T-cell (primary cell): Measurements from ENCODE around the gene SLC8B1. TPM values are rescaled to one million over a fixed set of nuclear protein-coding genes. Genes with fewer than 3 reads are reported as not detected.

Source experiments
- ATAC-seq, 4 experiments: fragments of 200-7000 bp in 3 of 4; fragments of 150-1000 bp in 1 of 4; cut with Tn5 transposase; replicated peaks in 1 of 4; 1 replicate in 3 of 4; 2 replicates in 1 of 4; pipeline ENCODE4 v1.10.0; 2021; ENCODE audit warnings: moderate library complexity in 3 of 4, mild to moderate bottlenecking in 2 of 4, moderate number of reproducible peaks in 1 of 4
- CTCF ChIA-PET, 2 donors: fragments of 300-600 bp; sonication (Branson Sonifier 250); formaldehyde crosslinking; loops; one replicate each; lab custom pipeline; 2022; ENCODE audit warnings: antibody characterized with exemption in 2 of 2; lab: Charles Lee
- POLR2A ChIA-PET, 2 donors: fragments of 300-600 bp; sonication (Branson Sonifier 250); formaldehyde crosslinking; loops; one replicate each; lab custom pipeline; 2022; ENCODE audit warnings: antibody characterized with exemption in 2 of 2; lab: Charles Lee
- DNase-seq, 35 experiments: peaks; one replicate each; pipeline versions ENCODE4 v3.0.0 to v3.0.0-alpha.2; 2013 to 2023
- H3K27ac ChIP-seq: one replicate; pipeline ENCODE4 v1.5.1; 2013; ENCODE audit warnings: low read length
- H3K27me3 ChIP-seq, 2 experiments: replicated peaks in 1 of 2; 1 replicate in 1 of 2; 2 replicates in 1 of 2; pipeline versions ENCODE4 v1.6.1 to v1.7.0; 2013; ENCODE audit warnings: low read length in 1 of 2, mixed read lengths in 1 of 2; ENCODE audit not compliant: control insufficient read depth in 2 of 2, insufficient read depth in 2 of 2; ENCODE audit errors: extremely low read depth in 1 of 2
- H3K36me3 ChIP-seq, 2 donors: 1 replicate in 1 of 2; 2 replicates in 1 of 2; pipeline versions ENCODE4 v1.6.1 to v1.7.0; 2013; ENCODE audit warnings: low read length in 1 of 2; ENCODE audit not compliant: control insufficient read depth in 2 of 2, insufficient read depth in 1 of 2; ENCODE audit errors: extremely low read depth in 1 of 2
- H3K4me1 ChIP-seq, 2 experiments: 1 replicate in 1 of 2; 2 replicates in 1 of 2; pipeline versions ENCODE4 v1.6.1 to v1.7.0; 2013; ENCODE audit warnings: low read length in 2 of 2, mixed read lengths in 1 of 2; ENCODE audit not compliant: insufficient read depth in 2 of 2, control insufficient read depth in 1 of 2; ENCODE audit errors: extremely low read depth in 1 of 2
- H3K4me3 ChIP-seq, 2 donors: 1 replicate in 1 of 2; 2 replicates in 1 of 2; pipeline versions ENCODE4 v1.5.1 to v1.7.0; 2013; ENCODE audit warnings: mild to moderate bottlenecking in 2 of 2, low read length in 1 of 2, moderate library complexity in 1 of 2; ENCODE audit not compliant: control insufficient read depth in 1 of 2; ENCODE audit errors: extremely low read depth in 1 of 2
- H3K9me3 ChIP-seq: 2 replicates; pipeline ENCODE4 v1.7.0; 2013
- H3K27ac Mint-ChIP-seq, 2 donors: one replicate each; pipeline ENCODE4 v1.8.0; 2020 to 2021; ENCODE audit warnings: mild to moderate bottlenecking in 2 of 2, mixed read lengths in 2 of 2
- H3K27me3 Mint-ChIP-seq, 2 donors: one replicate each; pipeline ENCODE4 v1.8.0; 2021 to 2022; ENCODE audit warnings: mixed read lengths in 2 of 2
- H3K36me3 Mint-ChIP-seq: one replicate; pipeline ENCODE4 v1.8.0; 2021; ENCODE audit warnings: mixed read lengths
- H3K4me1 Mint-ChIP-seq, 3 donors: one replicate each; pipeline ENCODE4 v1.8.0; 2020 to 2022; ENCODE audit warnings: mixed read lengths in 3 of 3, mild to moderate bottlenecking in 1 of 3
- H3K4me3 Mint-ChIP-seq, 3 donors: one replicate each; pipeline ENCODE4 v1.8.0; 2020 to 2022; ENCODE audit warnings: mild to moderate bottlenecking in 3 of 3, mixed read lengths in 3 of 3, moderate library complexity in 3 of 3
- H3K9me3 Mint-ChIP-seq, 3 donors: one replicate each; pipeline ENCODE4 v1.8.0; 2020 to 2022; ENCODE audit warnings: mixed read lengths in 3 of 3
- WGBS: methylation state at CpG from one replicate; pipeline ENCODE4 v1.1.5; 2013; ENCODE audit warnings: missing lambda C conversion rate; ENCODE audit not compliant: insufficient coverage; 5-methylcytosine and 5-hydroxymethylcytosine counted together
- total RNA-seq, 35 experiments: library from RNA in 6 of 35; stranded (reverse) in 6 of 35; fragments of 120-200 nt in 1 of 35; gene quantifications; one replicate each; pipeline versions ENCODE4 v1.2.1 to v1.2.4 and lab custom pipeline; 2013 to 2026

SLC8B1 gene
- total RNA-seq, 5 donors from 2014 or later (not counting 1 experiment from before 2014, with no cell fraction given), result 76.7 to 120 (median 102) TPM

GRCh38 chr12:113295886-113296556 lies 38.9 kb downstream of the SLC8B1 start:
- WGBS, result 88% methylated on average over 7 of the region's 24 CpGs
- Histone ChIP-seq H3K36me3 (peaks cover 30 to 32% of the 10 kb centered on the region in 2 donors), H3K27me3 (no peaks in the 10 kb centered on the region), H3K9me3 (no peaks in the 10 kb centered on the region), H3K27ac (no peak overlapping the region), H3K4me1 (no peaks in the 10 kb centered on the region), H3K4me3 (no peak overlapping the region)
- CTCF ChIA-PET, result no interaction called here
- Mint-ChIP-seq H3K9me3 (no peaks in the 10 kb centered on the region), H3K4me1 (no peaks in the 10 kb centered on the region), H3K27me3 (no peaks in the 10 kb centered on the region), H3K36me3 (peaks cover 27% of the 10 kb centered on the region), H3K4me3 (no peak overlapping the region), H3K27ac (no peak overlapping the region)
- POLR2A ChIA-PET, result no interaction called here
- no peak for ATAC-seq
- DNase-seq, result no peak

GRCh38 chr12:113293100-113293499 lies 41.8 kb downstream of the SLC8B1 start:
- Histone ChIP-seq H3K4me1 (no peaks in the 10 kb centered on the region), H3K9me3 (no peaks in the 10 kb centered on the region), H3K27ac (no peak overlapping the region), H3K27me3 (no peaks in the 10 kb centered on the region), H3K4me3 (no peak overlapping the region), H3K36me3 (peaks cover 37 to 47% of the 10 kb centered on the region in 2 donors)
- WGBS, result 95% methylated on average over 3 of the region's 10 CpGs
- Mint-ChIP-seq H3K27ac (no peak overlapping the region), H3K4me1 (no peaks in the 10 kb centered on the region), H3K27me3 (no peaks in the 10 kb centered on the region), H3K9me3 (no peaks in the 10 kb centered on the region), H3K4me3 (no peak overlapping the region), H3K36me3 (peaks cover 28% of the 10 kb centered on the region)
- no peak for DNase-seq
- CTCF ChIA-PET, result no interaction called here
- no peak for ATAC-seq
- POLR2A ChIA-PET, result interaction anchor here in 1 of 2 donors (0.6 kb wide), 1 partner anchor 96 kb away, joined by 13 read pairs; no protein-coding TSS in a partner anchor

GRCh38 chr12:113292547-113292946 lies 42.4 kb downstream of the SLC8B1 start:
- H3K4me1 ChIP-seq, result no peaks in the 10 kb centered on the region
- Mint-ChIP-seq H3K27ac (peak overlapping the region in 1 of 2 donors; percentile 35), H3K36me3 (peaks cover 28% of the 10 kb centered on the region), H3K9me3 (no peaks in the 10 kb centered on the region), H3K4me1 (no peaks in the 10 kb centered on the region), H3K4me3 (no peak overlapping the region), H3K27me3 (no peaks in the 10 kb centered on the region)
- peaks cover 37 to 51% of the 10 kb centered on the region in 2 donors for H3K36me3 ChIP-seq
- no peak overlapping the region for H3K27ac ChIP-seq
- POLR2A ChIA-PET, result no interaction called here
- H3K9me3 ChIP-seq, result no peaks in the 10 kb centered on the region
- no peak for DNase-seq
- no peak overlapping the region for H3K4me3 ChIP-seq
- no peak for ATAC-seq
- H3K27me3 ChIP-seq, result no peaks in the 10 kb centered on the region
- 100% methylated on average over 4 of the region's 7 CpGs for WGBS
- CTCF ChIA-PET, result no interaction called here

- H3K4me3 ChIP-seq, result no peak overlapping the region
- H3K27ac Mint-ChIP-seq, result peak overlapping the region in 1 of 2 donors; percentile 35
- no peaks in the 10 kb centered on the region for H3K9me3 Mint-ChIP-seq
- H3K27ac ChIP-seq, result no peak overlapping the region
- ATAC-seq, result no peak
- H3K4me1 Mint-ChIP-seq, result no peaks in the 10 kb centered on the region
- ChIA-PET POLR2A (no interaction called here), CTCF (no interaction called here)
- no peaks in the 10 kb centered on the region for H3K27me3 ChIP-seq
- DNase-seq, result no peak
- no peaks in the 10 kb centered on the region for H3K4me1 ChIP-seq
- no peak overlapping the region for H3K4me3 Mint-ChIP-seq
- H3K27me3 Mint-ChIP-seq, result no peaks in the 10 kb centered on the region
- peaks cover 28% of the 10 kb centered on the region for H3K36me3 Mint-ChIP-seq
- peaks cover 37 to 51% of the 10 kb centered on the region in 2 donors for H3K36me3 ChIP-seq
- WGBS, result 100% methylated on average over 1 of the region's 6 CpGs
- H3K9me3 ChIP-seq, result no peaks in the 10 kb centered on the region
Observed at GRCh38 chr12:113292091-113292490, 42.8 kb downstream of the SLC8B1 start.

GRCh38 chr12:113291586-113291985 lies 43.3 kb downstream of the SLC8B1 start:
- Histone ChIP-seq H3K27ac (no peak overlapping the region), H3K4me3 (no peak overlapping the region), H3K9me3 (no peaks in the 10 kb centered on the region), H3K27me3 (no peaks in the 10 kb centered on the region), H3K36me3 (peaks cover 37 to 50% of the 10 kb centered on the region in 2 donors), H3K4me1 (no peaks in the 10 kb centered on the region)
- WGBS, result 96% methylated on average over 15 of the region's 17 CpGs
- Mint-ChIP-seq H3K27ac (no peak overlapping the region), H3K27me3 (no peaks in the 10 kb centered on the region), H3K9me3 (no peaks in the 10 kb centered on the region), H3K4me3 (no peak overlapping the region), H3K36me3 (peaks cover 31% of the 10 kb centered on the region), H3K4me1 (no peaks in the 10 kb centered on the region)
- ATAC-seq, result no peak
- POLR2A ChIA-PET, result no interaction called here
- no peak for DNase-seq
- CTCF ChIA-PET, result no interaction called here

- POLR2A ChIA-PET, result no interaction called here
- Histone ChIP-seq H3K4me1 (no peaks in the 10 kb centered on the region), H3K27me3 (no peaks in the 10 kb centered on the region), H3K36me3 (peaks cover 39 to 50% of the 10 kb centered on the region in 2 donors), H3K27ac (no peak overlapping the region), H3K4me3 (no peak overlapping the region), H3K9me3 (no peaks in the 10 kb centered on the region)
- Mint-ChIP-seq H3K36me3 (peaks cover 37% of the 10 kb centered on the region), H3K4me3 (no peak overlapping the region), H3K27me3 (no peaks in the 10 kb centered on the region), H3K27ac (no peak overlapping the region), H3K9me3 (no peaks in the 10 kb centered on the region), H3K4me1 (no peaks in the 10 kb centered on the region)
- CTCF ChIA-PET, result no interaction called here
- no peak for DNase-seq
- no peak for ATAC-seq
- WGBS, result 95% methylated on average over 3 of the region's 5 CpGs
Observed at GRCh38 chr12:113290506-113290905, 44.4 kb downstream of the SLC8B1 start.
